ENCODE results near the gene FOXL1.
A peak's percentile ranks its signal among the peaks of the same experiment; 100 is the strongest.
"Not testable (repeated sequence)": the region's sequence is repeated elsewhere in the genome, so short reads cannot be mapped to it uniquely, and the experiment has no call there.

FOXL1 gene

GRCh38 chr16:86581458-86581857 lies 3.1 kb downstream of the FOXL1 start:
- DNase-seq = no peak

DNA sequence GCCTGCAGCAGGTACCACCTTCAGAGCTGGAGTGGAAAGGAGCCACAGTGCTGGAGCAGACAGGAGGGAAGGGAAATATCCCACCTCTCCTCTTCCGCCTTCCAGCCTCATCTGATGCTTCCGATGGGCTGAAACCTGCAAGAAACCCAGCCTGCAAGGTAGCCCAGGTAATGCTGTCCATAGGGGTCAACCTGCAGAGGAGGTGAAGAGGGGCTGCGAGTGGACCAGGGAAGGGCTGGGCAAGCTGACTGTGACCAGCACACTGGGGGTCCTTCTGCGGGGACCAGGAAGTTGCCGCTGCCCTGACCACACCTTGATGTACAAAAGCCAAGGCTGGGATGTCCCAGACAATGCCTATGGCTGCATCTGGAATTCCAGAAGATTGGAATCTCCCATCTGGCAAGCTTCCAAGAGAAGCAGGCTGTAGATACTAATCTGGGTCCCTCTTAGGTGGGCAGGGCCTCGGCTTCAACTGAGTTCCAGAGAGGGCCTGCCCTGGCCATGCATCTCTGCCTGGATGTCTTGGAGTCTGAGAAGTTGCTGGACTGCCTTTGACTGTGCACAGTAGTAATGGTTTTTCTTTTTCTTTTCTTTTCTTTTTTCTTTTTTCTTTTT lies 5.8 kb downstream of the FOXL1 start:
- no peak for DNase-seq

- no peak for DNase-seq
These were observed 6.7 kb downstream of the FOXL1 start for GRCh38 chr16:86584726-86585721.

DNA sequence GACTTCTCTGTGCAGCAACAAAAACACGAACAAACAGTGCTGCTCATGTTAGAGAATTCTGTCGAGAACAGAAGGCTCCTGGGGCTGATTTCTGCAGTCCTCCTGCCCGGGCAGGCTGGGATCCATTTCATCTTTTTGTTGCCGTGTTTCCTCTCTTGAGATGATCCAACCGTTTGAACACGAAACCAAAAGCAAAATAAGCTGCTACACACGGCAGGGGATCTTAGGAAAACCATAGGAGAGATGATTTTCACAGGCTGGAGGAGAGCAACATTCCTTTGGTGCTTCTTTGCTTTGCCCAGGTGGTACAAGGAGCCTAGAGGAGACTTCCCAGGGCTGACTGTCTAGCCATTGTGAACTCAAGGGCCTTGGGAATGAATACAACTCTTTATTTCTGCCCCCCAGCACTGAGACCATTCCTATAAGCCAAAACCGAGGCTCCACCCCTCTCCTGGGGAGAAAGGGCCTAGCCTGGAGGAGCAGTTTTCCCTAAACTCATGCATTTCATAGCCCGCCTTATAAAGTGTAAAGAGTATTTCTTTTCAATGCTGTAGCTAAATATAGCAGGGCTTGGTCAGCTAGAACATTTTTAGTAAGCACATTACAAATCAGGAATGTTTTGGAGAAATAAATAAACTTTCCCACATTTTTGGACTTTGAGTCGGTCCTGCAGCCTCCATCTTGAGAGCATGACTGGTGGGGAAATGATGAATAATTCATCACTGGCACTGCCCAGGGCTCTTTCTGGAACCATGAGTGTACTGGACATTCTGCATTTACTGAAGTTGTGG lies 7.7 kb downstream of the FOXL1 start:
- no peak for DNase-seq

DNA sequence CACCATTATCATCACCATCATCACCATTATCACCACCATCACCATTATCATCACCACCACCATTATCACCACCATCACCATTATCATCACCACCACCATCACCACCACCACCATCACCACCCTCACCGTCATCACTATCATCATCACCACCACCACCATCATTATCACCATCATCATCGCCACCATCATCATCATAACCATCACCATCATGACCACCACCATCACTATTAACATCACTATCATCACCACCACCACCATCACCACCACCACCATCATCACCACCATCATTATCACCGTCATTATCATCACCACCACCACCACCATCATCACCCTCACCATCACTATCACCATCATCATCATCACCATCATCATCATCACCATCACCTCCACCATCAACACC lies 9.1 kb downstream of the FOXL1 start:
- no peak for DNase-seq

DNA sequence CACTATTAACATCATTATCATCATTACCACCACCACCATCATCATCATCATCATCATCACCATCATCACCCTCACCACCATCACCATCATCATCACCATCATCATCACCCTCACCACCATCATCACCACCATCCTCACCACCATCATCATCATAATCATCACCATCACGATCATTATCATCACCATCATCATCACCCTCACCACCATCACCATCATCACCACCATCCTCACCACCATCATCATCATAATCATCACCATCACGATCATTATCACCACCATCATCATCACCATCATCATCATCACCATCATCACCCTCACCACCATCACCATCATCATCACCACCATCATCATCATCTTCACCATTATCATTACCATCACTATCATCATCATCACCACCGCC lies 9.6 kb downstream of the FOXL1 start:
- DNase-seq = not testable (repeated sequence)

GRCh38 chr16:86590501-86591144 lies 12.3 kb downstream of the FOXL1 start:
- no peak for DNase-seq

- no peak for DNase-seq
These were observed 12.9 kb downstream of the FOXL1 start for GRCh38 chr16:86591270-86591669.

DNA sequence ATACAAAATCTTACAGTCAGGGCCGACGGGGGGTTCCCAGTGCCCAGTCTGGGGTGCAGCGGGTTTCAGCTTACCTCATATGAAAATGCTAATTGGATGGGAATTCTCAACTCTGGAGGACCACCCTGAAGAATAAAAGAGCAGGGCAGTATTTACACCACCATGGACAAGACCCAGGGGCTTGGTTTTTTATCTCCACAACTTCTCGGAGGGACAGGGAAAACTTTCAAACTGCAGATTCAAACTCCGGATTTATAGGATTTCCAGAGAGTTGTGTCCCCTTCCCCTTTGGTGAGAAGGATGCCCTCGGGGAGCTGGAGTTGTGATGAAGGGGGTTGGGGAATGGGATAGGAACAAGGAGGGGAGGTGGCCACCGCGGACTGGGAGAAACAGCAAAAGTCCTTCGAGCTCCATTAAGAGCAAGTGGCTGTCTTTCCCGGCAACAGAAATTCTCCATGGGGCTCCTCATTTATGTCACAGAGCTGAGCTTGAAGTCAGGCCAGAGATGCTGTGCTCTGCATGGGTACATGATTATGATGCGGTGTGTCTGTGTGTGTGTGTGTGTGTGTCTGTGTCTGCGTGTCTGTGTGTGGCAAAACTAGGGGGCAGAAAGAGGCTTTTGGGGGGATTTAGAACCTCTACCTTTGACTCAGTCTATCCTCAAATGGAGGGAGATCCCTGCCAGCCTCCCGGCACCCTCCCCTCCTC lies 15.7 kb downstream of the FOXL1 start:
- no peak for DNase-seq

DNA sequence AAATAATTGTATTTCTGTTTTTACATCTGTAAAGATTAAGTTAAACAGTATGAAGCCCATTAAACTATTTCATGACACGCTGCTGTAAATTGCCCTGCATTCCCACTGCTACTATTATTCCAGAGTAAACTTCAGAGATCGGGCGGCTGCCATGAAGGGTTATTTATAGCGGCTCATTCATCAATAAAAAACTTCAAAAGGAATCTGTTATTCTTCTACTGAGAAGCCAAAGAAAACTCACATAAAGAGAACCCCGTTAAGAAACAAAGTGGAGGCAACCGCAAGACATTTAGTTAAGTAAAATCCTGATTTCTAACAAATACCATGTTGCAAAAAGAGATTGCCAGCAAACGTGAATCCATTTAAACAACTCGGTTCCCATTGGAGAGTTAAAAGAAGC lies 16.4 kb downstream of the FOXL1 start:
- no peak for DNase-seq

- no peak for DNase-seq
These were observed 17.7 kb downstream of the FOXL1 start for GRCh38 chr16:86595983-86596605.

- DNase-seq = no peak
These were observed 19.0 kb downstream of the FOXL1 start for GRCh38 chr16:86597126-86597879.

DNA sequence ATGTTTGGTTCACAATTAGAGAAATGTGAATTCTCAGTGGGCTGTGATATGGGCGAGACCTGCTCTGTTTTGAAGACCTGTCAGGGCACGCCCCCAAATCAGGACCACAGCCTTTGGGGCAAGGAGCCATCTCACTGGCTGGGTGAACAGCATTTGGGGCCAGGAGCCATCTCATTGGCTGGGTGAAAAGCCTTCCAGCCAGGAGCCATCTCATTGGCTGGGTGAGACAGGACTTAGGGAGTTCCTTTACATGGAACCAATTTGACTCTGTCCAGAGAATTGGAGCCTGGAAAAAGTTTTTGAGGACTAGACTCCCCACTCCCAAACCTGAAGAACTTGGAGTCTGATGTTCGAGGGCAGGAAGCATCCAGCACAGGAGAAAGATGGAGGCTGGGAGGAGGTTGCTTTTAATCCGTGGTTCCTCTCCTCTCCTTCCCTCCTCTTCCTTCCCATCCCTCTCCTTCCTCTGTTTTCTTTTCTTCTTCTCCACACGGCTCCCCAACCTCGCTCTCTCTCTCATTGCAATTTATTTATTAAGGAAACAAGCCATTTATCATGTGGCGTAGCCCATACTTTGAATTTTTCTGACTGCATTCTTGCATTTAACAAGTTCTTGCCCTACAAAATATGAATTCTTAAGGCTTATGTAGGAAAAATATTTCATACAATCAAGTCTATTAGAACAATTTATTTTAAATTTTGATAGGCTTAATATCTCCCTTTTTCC lies 19.7 kb downstream of the FOXL1 start:
- no peak for DNase-seq

DNA sequence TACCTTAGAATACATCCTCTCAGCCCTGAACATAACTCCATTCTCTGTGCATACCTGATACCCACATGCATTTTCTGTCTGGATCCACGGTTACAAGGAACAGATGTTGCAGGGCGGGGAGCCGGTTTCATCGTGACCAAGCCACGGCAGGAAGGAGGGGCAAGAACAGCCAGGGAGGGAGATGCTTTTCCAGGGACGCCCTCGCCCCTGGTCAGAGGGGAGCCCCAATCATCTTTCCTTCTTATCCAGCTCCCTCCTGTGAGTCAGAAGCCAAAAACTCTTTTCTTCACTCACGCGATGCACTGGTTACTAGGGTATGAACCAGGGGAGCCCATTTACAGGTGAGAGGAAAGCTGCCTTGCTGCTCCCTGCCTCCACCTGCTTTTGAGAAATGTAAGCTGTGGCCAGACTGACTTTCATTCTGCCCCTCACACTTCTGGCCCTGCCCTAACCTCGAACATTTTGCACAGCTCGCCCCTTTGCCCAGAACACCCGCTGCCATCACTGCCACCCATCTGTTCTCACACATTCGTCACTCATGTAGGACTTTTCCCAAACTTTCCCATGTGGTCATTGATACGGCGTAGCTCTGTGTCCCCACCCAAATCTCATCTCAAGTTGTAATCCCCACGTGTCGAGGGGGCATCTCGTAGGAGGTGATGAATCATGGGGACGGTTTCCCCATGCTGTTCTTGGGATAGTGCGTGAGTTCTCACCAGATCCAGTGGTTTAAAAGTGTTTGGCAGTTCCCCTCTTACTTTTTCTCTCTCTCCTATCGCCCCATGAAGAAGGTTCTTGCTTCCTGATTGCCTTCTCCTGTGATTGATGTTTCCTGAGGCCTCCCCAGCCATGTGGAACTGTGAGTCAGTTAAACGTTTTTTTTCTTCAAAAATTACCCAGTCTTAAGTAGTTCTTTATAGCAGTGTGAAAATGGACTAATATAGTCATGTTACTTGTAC lies 20.5 kb downstream of the FOXL1 start:
- DNase-seq = no peak

DNA sequence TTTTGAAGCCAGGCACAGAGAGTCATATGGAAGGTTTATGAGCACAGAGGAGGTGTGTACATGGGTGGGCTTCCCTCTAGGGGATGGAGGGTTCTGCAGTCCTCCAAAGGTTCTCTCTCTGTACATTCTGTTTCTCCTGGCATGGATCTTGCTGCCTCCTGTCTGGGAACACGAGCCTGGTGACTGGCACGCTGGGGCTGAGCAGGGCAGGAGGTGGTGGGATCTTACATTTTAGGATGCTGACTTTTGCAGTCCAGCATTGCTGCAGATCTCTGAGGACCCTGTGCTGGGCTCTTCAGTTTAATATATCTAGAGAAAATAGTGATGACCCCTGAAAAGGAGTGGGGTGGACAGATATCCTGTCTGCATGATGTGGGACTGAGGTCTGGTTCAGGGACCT lies 23.0 kb downstream of the FOXL1 start:
- DNase-seq = no peak

DNA sequence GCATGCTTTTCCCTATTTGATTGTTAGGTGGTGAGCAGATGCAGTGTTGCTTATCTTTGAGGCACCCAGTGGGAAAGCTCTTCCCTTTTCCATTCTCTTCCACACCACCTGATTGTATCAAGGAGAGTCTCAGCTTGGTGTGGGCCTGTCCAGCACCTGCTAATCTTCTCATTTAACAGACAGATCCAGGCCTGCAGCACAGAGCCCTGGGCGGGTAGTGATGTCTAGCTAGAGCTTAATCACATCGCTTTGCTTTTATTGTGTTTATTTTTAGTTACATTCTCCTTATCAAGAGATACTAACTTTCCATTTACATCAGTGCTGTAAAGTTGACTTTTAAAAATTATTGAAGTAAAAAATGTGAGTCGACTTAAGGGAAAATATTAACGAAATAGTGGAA lies 24.2 kb downstream of the FOXL1 start:
- no peak for DNase-seq

- peak; percentile 37 for DNase-seq
These were observed 26.3 kb downstream of the FOXL1 start for GRCh38 chr16:86604436-86605193.

GRCh38 chr16:86605950-86606349 lies 27.6 kb downstream of the FOXL1 start:
- no peak for DNase-seq
